Liver (tissue), 9 donors: ENCODE results near the gene CLASRP. TPM values are rescaled to one million over a fixed set of nuclear protein-coding genes. Genes with fewer than 3 reads are reported as not detected.

Experiments
- DNase-seq: peaks from one replicate; pipeline ENCODE4 v3.0.0-alpha.2; 2017; ENCODE audit warnings: low spot score
- H3K27ac ChIP-seq, 2 donors: one replicate each; pipeline ENCODE4 v1.7.0; 2013; ENCODE audit warnings: inconsistent platforms in 2 of 2, low read length in 2 of 2, control low read depth in 1 of 2, low read depth in 1 of 2, mild to moderate bottlenecking in 1 of 2
- H3K27me3 ChIP-seq, 4 donors: one replicate each; pipeline versions ENCODE4 v1.6.1 to v1.7.0; 2013; ENCODE audit warnings: low read length in 3 of 4, inconsistent platforms in 1 of 4, mild to moderate bottlenecking in 1 of 4, moderate library complexity in 1 of 4; ENCODE audit not compliant: control insufficient read depth in 4 of 4, insufficient read depth in 4 of 4
- H3K36me3 ChIP-seq, 4 donors: one replicate each; pipeline versions ENCODE4 v1.6.1 to v1.7.0; 2013; ENCODE audit warnings: low read length in 3 of 4, mild to moderate bottlenecking in 3 of 4, low read depth in 1 of 4, moderate library complexity in 1 of 4; ENCODE audit not compliant: control insufficient read depth in 4 of 4, insufficient read depth in 3 of 4
- H3K4me1 ChIP-seq, 4 donors: one replicate each; pipeline versions ENCODE4 v1.6.1 to v1.7.0; 2013; ENCODE audit warnings: low read length in 3 of 4, mild to moderate bottlenecking in 3 of 4, moderate library complexity in 1 of 4; ENCODE audit not compliant: control insufficient read depth in 4 of 4, insufficient read depth in 4 of 4
- H3K4me3 ChIP-seq, 3 donors: one replicate each; pipeline versions ENCODE4 v1.6.1 to v1.7.0; 2013; ENCODE audit warnings: low read length in 3 of 3, control low read depth in 1 of 3, low read depth in 1 of 3, mild to moderate bottlenecking in 1 of 3
- H3K9ac ChIP-seq, 2 donors: one replicate each; pipeline ENCODE4 v1.7.0; 2013; ENCODE audit warnings: low read length in 2 of 2, mild to moderate bottlenecking in 2 of 2, moderate library complexity in 2 of 2, control low read depth in 1 of 2, low read depth in 1 of 2
- H3K9me3 ChIP-seq, 4 donors: one replicate each; pipeline versions ENCODE4 v1.6.1 to v1.7.0; 2013; ENCODE audit warnings: low read length in 3 of 4; ENCODE audit not compliant: control insufficient read depth in 4 of 4
- ATF3 ChIP-seq: IDR thresholded peaks from 2 replicates; pipeline ENCODE4 v1.6.1; 2016; ENCODE audit warnings: antibody characterized with exemption
- CTCF ChIP-seq: fragments of 150-350 bp; IDR thresholded peaks from 2 replicates; pipeline ENCODE4 v1.5.1; 2017; ENCODE audit warnings: improper control_type of control experiment, low read depth, low read length; ENCODE audit not compliant: missing input control
- EGR1 ChIP-seq, 2 donors: IDR thresholded peaks; 2 replicates each; pipeline ENCODE4 v1.6.1; 2016 to 2018; ENCODE audit warnings: antibody characterized with exemption in 2 of 2, low read depth in 2 of 2
- FOXA1 ChIP-seq: IDR thresholded peaks from 2 replicates; pipeline ENCODE4 v1.6.1; 2016; ENCODE audit warnings: antibody characterized with exemption
- FOXA2 ChIP-seq: IDR thresholded peaks from 2 replicates; pipeline ENCODE4 v1.6.1; 2016; ENCODE audit warnings: antibody characterized with exemption
- GABPA ChIP-seq, 2 donors: IDR thresholded peaks in 1 of 2; conservative IDR thresholded peaks in 1 of 2; 2 replicates each; pipeline ENCODE4 v1.6.1; 2016; ENCODE audit warnings: antibody characterized with exemption in 2 of 2, mild to moderate bottlenecking in 1 of 2, moderate library complexity in 1 of 2
- HNF4A ChIP-seq, 2 donors: conservative IDR thresholded peaks; 2 replicates each; pipeline ENCODE4 v1.6.1; 2016; ENCODE audit warnings: antibody characterized with exemption in 2 of 2, mild to moderate bottlenecking in 2 of 2
- HNF4G ChIP-seq: IDR thresholded peaks from 2 replicates; pipeline ENCODE4 v1.6.1; 2016; ENCODE audit warnings: antibody characterized with exemption
- JUND ChIP-seq, 2 donors: IDR thresholded peaks; 2 replicates each; pipeline ENCODE4 v1.6.1; 2016; ENCODE audit warnings: antibody characterized with exemption in 2 of 2
- MAX ChIP-seq: IDR thresholded peaks from 2 replicates; pipeline ENCODE4 v1.6.1; 2016; ENCODE audit warnings: antibody characterized with exemption
- NR2F2 ChIP-seq: IDR thresholded peaks from 2 replicates; pipeline ENCODE4 v1.6.1; 2016; ENCODE audit warnings: antibody characterized with exemption
- RAD21 ChIP-seq, 2 donors: IDR thresholded peaks; 2 replicates each; pipeline ENCODE4 v1.6.1; 2016; ENCODE audit warnings: antibody characterized with exemption in 2 of 2, mild to moderate bottlenecking in 2 of 2
- REST ChIP-seq: IDR thresholded peaks from 2 replicates; pipeline ENCODE4 v1.6.1; 2016; ENCODE audit warnings: antibody characterized with exemption, mild to moderate bottlenecking
- RXRA ChIP-seq, 2 donors: IDR thresholded peaks; 2 replicates each; pipeline ENCODE4 v1.6.1; 2017 to 2018; ENCODE audit warnings: antibody characterized with exemption in 2 of 2, mild to moderate bottlenecking in 1 of 2
- TAF1 ChIP-seq: conservative IDR thresholded peaks from 2 replicates; pipeline ENCODE4 v1.6.1; 2016; ENCODE audit warnings: antibody characterized with exemption, mild to moderate bottlenecking
- WGBS: extraction: QIAGEN DNeasy Blood & Tissue Kit; methylation state at CpG from one replicate; pipeline ENCODE4 v1.1.7; 2013; 5-methylcytosine and 5-hydroxymethylcytosine counted together
- polyA plus RNA-seq, 2 donors: library from polyadenylated mRNA; stranded (reverse) in 1 of 2; unstranded in 1 of 2; fragments of 200-250 nt in 1 of 2; fragments of >200 nt in 1 of 2; fragmentation: Nextera tagmentation in 1 of 2; extraction: Ambion mirVana in 1 of 2; gene quantifications; one replicate each; pipeline versions ENCODE4 v1.2.1 to v1.2.3, GENCODE V29; 2013 to 2015
- total RNA-seq, 2 donors: library from RNA; depleted of rRNA; stranded (reverse); fragments of >200 nt; gene quantifications; one replicate each; pipeline ENCODE4 v1.2.3, GENCODE V29; 2014
- donor health status: healthy.
- donor health status: healthy.
- donor health status: healthy.
- donor health status: healthy.
- donor health status: healthy.

The CLASRP gene
- total and polyA plus RNA-seq, 4 donors, result 9.0 to 44.3 (median 12.8) TPM

GRCh38 chr19:45094137-45094536 is 55.3 kb downstream of the CLASRP start:
- no peaks in the 10 kb centered on the region for H3K27me3 ChIP-seq
- H3K4me3 ChIP-seq, result peak overlapping the region in 2 of 3 donors; percentile 89 to 98
- no peak overlapping the region for H3K27ac ChIP-seq
- TF ChIP-seq MAX, result no peak
- TF ChIP-seq EGR1 (IDR thresholded peaks at IDR 0.05; ENCODE audit: low read depth in 2 of 2), result no peak
- TF ChIP-seq JUND (IDR thresholded peaks at IDR 0.05), result no peak
- TF ChIP-seq CTCF, result no peak
- TF ChIP-seq NR2F2, result no peak
- TF ChIP-seq GABPA (IDR thresholded peaks at IDR 0.05 in 1 of 2, conservative IDR thresholded peaks at IDR 0.05 in 1 of 2), result no peak
- no peak for TF ChIP-seq HNF4G
- H3K36me3 ChIP-seq, result peaks cover 0 to 5% (median 1%) of the 10 kb centered on the region in 4 donors
- peak overlapping the region in 1 of 2 donors; percentile 61 for H3K9ac ChIP-seq
- no peak for DNase-seq
- no peaks in the 10 kb centered on the region for H3K9me3 ChIP-seq
- 71% methylated on average over 9 of the region's 9 CpGs for WGBS
- H3K4me1 ChIP-seq, result peaks cover 8 to 74% (median 46%) of the 10 kb centered on the region in 4 donors

- Histone ChIP-seq H3K36me3 (peaks cover 0 to 5% (median 1%) of the 10 kb centered on the region in 4 donors), H3K27ac (no peak overlapping the region), H3K4me1 (peaks cover 10 to 74% (median 46%) of the 10 kb centered on the region in 4 donors), H3K27me3 (no peaks in the 10 kb centered on the region), H3K9me3 (no peaks in the 10 kb centered on the region), H3K9ac (no peak overlapping the region), H3K4me3 (no peak overlapping the region)
- WGBS, result 89% methylated on average over 5 of the region's 5 CpGs
- TF ChIP-seq JUND (IDR thresholded peaks at IDR 0.05), result no peak
- TF ChIP-seq GABPA (IDR thresholded peaks at IDR 0.05 in 1 of 2, conservative IDR thresholded peaks at IDR 0.05 in 1 of 2), result no peak
- TF ChIP-seq EGR1 (IDR thresholded peaks at IDR 0.05; ENCODE audit: low read depth in 2 of 2), result no peak
- TF ChIP-seq NR2F2, result no peak
- TF ChIP-seq RXRA (IDR thresholded peaks at IDR 0.05), result no peak
- no peak for TF ChIP-seq TAF1
- DNase-seq, result no peak
Observed at GRCh38 chr19:45094707-45095106, 55.9 kb downstream of the CLASRP start.

GRCh38 chr19:45095496-45096413 is 56.9 kb downstream of the CLASRP start:
- Histone ChIP-seq H3K9ac (no peak overlapping the region), H3K9me3 (no peaks in the 10 kb centered on the region), H3K27me3 (no peaks in the 10 kb centered on the region), H3K4me1 (peaks cover 10 to 73% (median 42%) of the 10 kb centered on the region in 4 donors), H3K27ac (no peak overlapping the region), H3K4me3 (no peak overlapping the region), H3K36me3 (no peaks in the 10 kb centered on the region)
- DNase-seq, result no peak
- 84% methylated on average over 14 of the region's 14 CpGs for WGBS
- TF ChIP-seq HNF4G (no peak), GABPA (IDR thresholded peaks at IDR 0.05 in 1 of 2, conservative IDR thresholded peaks at IDR 0.05 in 1 of 2) (no peak), EGR1 (IDR thresholded peaks at IDR 0.05; ENCODE audit: low read depth in 2 of 2) (no peak), ATF3 (no peak), FOXA1 (no peak), FOXA2 (no peak), HNF4A (conservative IDR thresholded peaks at IDR 0.05) (no peak), REST (no peak), NR2F2 (no peak), CTCF (no peak), RAD21 (IDR thresholded peaks at IDR 0.05) (no peak)
